Fibroblast of skin of abdomen (primary cell): ENCODE measurements around the gene LRRC4.

Experiments
- DNase-seq: peaks from one replicate; pipeline ENCODE4 v3.0.0-alpha.2; 2013

LRRC4 gene

DNA sequence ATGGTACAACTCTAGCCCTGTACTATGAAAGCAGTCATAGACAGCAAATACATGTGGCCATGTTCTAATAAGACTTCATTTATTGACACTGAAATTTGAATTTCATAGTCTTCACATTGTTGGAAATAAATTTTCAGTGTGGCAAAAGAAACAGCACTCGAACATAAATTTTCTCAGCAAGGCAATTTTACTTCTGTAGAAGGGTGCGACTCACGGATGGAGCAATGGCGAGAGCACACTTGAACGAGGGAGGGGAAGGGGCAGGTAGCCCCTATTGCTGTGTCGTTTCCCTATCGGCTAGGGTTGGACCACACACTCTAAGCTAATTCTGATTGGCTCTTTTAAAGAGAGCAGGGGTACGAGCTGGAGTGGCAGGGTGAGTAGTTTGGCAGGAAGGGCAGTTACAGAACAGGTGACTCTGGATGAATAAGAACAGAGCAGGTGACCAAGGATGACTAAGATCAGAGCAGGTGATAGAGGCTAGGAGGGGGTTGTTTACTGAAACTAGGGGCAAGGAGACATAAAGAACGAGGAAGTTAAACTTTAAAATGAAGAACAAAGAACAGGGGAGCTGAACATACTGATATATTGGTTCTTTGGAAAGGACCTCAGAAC is 52.0 kb downstream of the LRRC4 start:
- no peak for DNase-seq

- no peak for DNase-seq
Measured at GRCh38 chr7:127978421-127978820, 52.8 kb downstream of the LRRC4 start.
